ENCODE measurements around the gene ST3GAL4. TPM values are rescaled to one million over a fixed set of nuclear protein-coding genes. Genes with fewer than 3 reads are reported as not detected.

The ST3GAL4 gene
- total RNA-seq, 1 experiment from 2014 or later, result 13.1 TPM

DNA sequence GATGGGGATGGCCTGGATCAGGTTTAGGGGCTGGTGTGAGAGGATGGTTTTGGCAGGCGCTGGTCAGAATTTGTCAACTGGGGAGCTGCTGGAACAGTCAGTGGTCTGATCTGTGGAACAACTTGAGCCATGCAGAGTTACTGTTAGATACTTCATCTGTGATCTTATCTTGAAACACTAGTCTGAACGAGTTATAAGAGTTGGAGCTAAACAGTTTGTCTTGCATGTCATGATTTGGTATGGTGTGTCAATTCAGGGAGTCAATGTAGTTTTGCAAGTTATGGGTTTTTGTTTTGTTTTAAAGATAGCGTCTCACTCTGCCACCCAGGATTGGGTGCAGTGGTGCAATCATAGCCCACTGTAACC lies 54.1 kb downstream of the ST3GAL4 start:
- no peaks in the 10 kb centered on the region for H3K79me2 ChIP-seq (ENCODE audit: insufficient read depth, low read length)
- ChIA-PET RAD21 (ENCODE audit: low non-redundant PET in 1 of 2, low total read pairs in 2 of 2, uncharacterized antibody in 2 of 2, unreplicated experiment in 2 of 2) (no interaction called here), POLR2A (no interaction called here), CTCF (no interaction called here)
- TF ChIP-seq CBX3 (IDR thresholded peaks at IDR 0.05; ENCODE audit: low read depth) (no peak), EGR1 (IDR thresholded peaks at IDR 0.05; ENCODE audit: low read depth) (no peak)
- no peak overlapping the region for H2AFZ ChIP-seq (ENCODE audit: low read depth, low read length, poor library complexity, severe bottlenecking)
- H3K36me3 ChIP-seq (ENCODE audit: control insufficient read depth in 1 of 2, insufficient read depth in 2 of 2, low read length in 2 of 2), result no peaks in the 10 kb centered on the region; a peak in 1 of 4 replicates
- peaks cover 18 to 19% of the 10 kb centered on the region in 2 experiments for H3K4me1 ChIP-seq (ENCODE audit: control insufficient read depth in 1 of 2, insufficient read depth in 2 of 2, low read length in 2 of 2)
- intact Hi-C loops (cut with micrococcal nuclease), result no loop called here
- no peaks in the 10 kb centered on the region for H3K27me3 ChIP-seq (ENCODE audit: insufficient read depth, low read length)
- H3K27ac ChIP-seq (ENCODE audit: low read depth, low read length), result no peak overlapping the region
- no peaks in the 10 kb centered on the region for H4K20me1 ChIP-seq (ENCODE audit: insufficient read depth)
- no peak overlapping the region for H3K9ac ChIP-seq (ENCODE audit: low read length)
- H3K9me3 ChIP-seq (ENCODE audit: control insufficient read depth in 1 of 2, insufficient read depth in 1 of 2, low read depth in 1 of 2, low read length in 2 of 2), result no peaks in the 10 kb centered on the region
- no peak overlapping the region for H3K4me3 ChIP-seq (replicated peaks in 1 of 2; ENCODE audit: low read depth in 1 of 2, low read length in 2 of 2)
- H3K9me2 ChIP-seq (ENCODE audit: insufficient read depth), result no peaks in the 10 kb centered on the region
- ATAC-seq (no peak), DNase-seq (ENCODE audit: low read depth, low spot score) (no peak)
- BruUV-seq (replicated peaks), result no TSS peak
- H3K4me2 ChIP-seq (ENCODE audit: low read length), result no peak overlapping the region

DNA sequence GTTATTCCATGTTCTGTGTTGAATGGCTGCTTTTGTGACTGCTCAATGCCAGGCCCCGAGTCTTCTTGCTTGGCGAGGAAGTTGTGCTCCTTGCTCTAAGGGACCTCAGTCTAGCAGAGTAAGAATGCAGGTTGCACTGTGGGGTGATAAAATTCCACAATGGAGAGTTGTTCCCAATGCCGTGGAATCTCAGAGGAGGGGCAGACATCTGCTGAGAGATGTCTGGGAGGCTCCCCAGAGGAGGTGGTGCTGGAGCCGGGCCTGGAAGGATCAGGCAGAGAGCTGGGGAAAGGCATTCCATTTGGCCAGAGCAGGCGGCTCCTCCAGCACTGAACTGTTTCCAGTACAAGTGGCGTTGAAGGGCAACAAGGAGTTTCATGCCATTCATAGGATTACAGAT lies 55.2 kb downstream of the ST3GAL4 start:
- H2AFZ ChIP-seq (ENCODE audit: low read depth, low read length, poor library complexity, severe bottlenecking), result no peak overlapping the region
- no peaks in the 10 kb centered on the region for H3K9me2 ChIP-seq (ENCODE audit: insufficient read depth)
- intact Hi-C loops (cut with micrococcal nuclease), result no loop called here
- ChIA-PET RAD21 (ENCODE audit: low non-redundant PET in 1 of 2, low total read pairs in 2 of 2, uncharacterized antibody in 2 of 2, unreplicated experiment in 2 of 2) (no interaction called here), POLR2A (no interaction called here), CTCF (no interaction called here)
- no peak for ATAC-seq
- H3K9ac ChIP-seq (ENCODE audit: low read length), result no peak overlapping the region
- H3K27me3 ChIP-seq (ENCODE audit: insufficient read depth, low read length), result no peaks in the 10 kb centered on the region
- no peak overlapping the region for H3K27ac ChIP-seq (ENCODE audit: low read depth, low read length)
- H4K20me1 ChIP-seq (ENCODE audit: insufficient read depth), result no peaks in the 10 kb centered on the region
- H3K36me3 ChIP-seq (ENCODE audit: control insufficient read depth in 1 of 2, insufficient read depth in 2 of 2, low read length in 2 of 2), result no peaks in the 10 kb centered on the region; a peak in 1 of 4 replicates
- H3K4me1 ChIP-seq (ENCODE audit: control insufficient read depth in 1 of 2, insufficient read depth in 2 of 2, low read length in 2 of 2), result peaks cover 8 to 9% of the 10 kb centered on the region in 2 experiments
- BruUV-seq (replicated peaks), result no TSS peak
- no peaks in the 10 kb centered on the region for H3K79me2 ChIP-seq (ENCODE audit: insufficient read depth, low read length)
- no peak overlapping the region for H3K4me2 ChIP-seq (ENCODE audit: low read length)
- DNase-seq (ENCODE audit: low read depth, low spot score), result no peak
- no peaks in the 10 kb centered on the region for H3K9me3 ChIP-seq (ENCODE audit: control insufficient read depth in 1 of 2, insufficient read depth in 1 of 2, low read depth in 1 of 2, low read length in 2 of 2)
- no peak overlapping the region for H3K4me3 ChIP-seq (replicated peaks in 1 of 2; ENCODE audit: low read depth in 1 of 2, low read length in 2 of 2)
- no peak for TF ChIP-seq ZNF274 (IDR thresholded peaks at IDR 0.05; ENCODE audit: low read depth, low read length)
- no peak for TF ChIP-seq POLR2A (IDR thresholded peaks at IDR 0.05; ENCODE audit: borderline replicate concordance, extremely low read depth, insufficient read depth, insufficient read length)
- TF ChIP-seq JUND (IDR thresholded peaks at IDR 0.05), result no peak
- TF ChIP-seq, protein P1, sequence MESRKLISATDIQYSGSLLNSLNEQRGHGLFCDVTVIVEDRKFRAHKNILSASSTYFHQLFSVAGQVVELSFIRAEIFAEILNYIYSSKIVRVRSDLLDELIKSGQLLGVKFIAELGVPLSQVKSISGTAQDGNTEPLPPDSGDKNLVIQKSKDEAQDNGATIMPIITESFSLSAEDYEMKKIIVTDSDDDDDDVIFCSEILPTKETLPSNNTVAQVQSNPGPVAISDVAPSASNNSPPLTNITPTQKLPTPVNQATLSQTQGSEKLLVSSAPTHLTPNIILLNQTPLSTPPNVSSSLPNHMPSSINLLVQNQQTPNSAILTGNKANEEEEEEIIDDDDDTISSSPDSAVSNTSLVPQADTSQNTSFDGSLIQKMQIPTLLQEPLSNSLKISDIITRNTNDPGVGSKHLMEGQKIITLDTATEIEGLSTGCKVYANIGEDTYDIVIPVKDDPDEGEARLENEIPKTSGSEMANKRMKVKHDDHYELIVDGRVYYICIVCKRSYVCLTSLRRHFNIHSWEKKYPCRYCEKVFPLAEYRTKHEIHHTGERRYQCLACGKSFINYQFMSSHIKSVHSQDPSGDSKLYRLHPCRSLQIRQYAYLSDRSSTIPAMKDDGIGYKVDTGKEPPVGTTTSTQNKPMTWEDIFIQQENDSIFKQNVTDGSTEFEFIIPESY (IDR thresholded peaks at IDR 0.05; ENCODE audit: extremely low read depth, insufficient replicate concordance, low read length), result no peak
- TF ChIP-seq, protein P2, sequence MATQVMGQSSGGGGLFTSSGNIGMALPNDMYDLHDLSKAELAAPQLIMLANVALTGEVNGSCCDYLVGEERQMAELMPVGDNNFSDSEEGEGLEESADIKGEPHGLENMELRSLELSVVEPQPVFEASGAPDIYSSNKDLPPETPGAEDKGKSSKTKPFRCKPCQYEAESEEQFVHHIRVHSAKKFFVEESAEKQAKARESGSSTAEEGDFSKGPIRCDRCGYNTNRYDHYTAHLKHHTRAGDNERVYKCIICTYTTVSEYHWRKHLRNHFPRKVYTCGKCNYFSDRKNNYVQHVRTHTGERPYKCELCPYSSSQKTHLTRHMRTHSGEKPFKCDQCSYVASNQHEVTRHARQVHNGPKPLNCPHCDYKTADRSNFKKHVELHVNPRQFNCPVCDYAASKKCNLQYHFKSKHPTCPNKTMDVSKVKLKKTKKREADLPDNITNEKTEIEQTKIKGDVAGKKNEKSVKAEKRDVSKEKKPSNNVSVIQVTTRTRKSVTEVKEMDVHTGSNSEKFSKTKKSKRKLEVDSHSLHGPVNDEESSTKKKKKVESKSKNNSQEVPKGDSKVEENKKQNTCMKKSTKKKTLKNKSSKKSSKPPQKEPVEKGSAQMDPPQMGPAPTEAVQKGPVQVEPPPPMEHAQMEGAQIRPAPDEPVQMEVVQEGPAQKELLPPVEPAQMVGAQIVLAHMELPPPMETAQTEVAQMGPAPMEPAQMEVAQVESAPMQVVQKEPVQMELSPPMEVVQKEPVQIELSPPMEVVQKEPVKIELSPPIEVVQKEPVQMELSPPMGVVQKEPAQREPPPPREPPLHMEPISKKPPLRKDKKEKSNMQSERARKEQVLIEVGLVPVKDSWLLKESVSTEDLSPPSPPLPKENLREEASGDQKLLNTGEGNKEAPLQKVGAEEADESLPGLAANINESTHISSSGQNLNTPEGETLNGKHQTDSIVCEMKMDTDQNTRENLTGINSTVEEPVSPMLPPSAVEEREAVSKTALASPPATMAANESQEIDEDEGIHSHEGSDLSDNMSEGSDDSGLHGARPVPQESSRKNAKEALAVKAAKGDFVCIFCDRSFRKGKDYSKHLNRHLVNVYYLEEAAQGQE (IDR thresholded peaks at IDR 0.05; ENCODE audit: low read depth), result no peak
- TF ChIP-seq CEBPB (IDR thresholded peaks at IDR 0.05; ENCODE audit: low read depth), result no peak
- no peak for TF ChIP-seq TCF7L2 (IDR thresholded peaks at IDR 0.05; ENCODE audit: borderline replicate concordance, extremely low read depth, insufficient read depth, insufficient read length)
- TF ChIP-seq, protein P3, sequence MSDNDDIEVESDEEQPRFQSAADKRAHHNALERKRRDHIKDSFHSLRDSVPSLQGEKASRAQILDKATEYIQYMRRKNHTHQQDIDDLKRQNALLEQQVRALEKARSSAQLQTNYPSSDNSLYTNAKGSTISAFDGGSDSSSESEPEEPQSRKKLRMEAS (IDR thresholded peaks at IDR 0.05), result no peak
- TF ChIP-seq SRF (IDR thresholded peaks at IDR 0.05; ENCODE audit: low read depth), result no peak
- TF ChIP-seq SIN3A (IDR thresholded peaks at IDR 0.05; ENCODE audit: low read depth), result no peak
- TF ChIP-seq, protein P4, sequence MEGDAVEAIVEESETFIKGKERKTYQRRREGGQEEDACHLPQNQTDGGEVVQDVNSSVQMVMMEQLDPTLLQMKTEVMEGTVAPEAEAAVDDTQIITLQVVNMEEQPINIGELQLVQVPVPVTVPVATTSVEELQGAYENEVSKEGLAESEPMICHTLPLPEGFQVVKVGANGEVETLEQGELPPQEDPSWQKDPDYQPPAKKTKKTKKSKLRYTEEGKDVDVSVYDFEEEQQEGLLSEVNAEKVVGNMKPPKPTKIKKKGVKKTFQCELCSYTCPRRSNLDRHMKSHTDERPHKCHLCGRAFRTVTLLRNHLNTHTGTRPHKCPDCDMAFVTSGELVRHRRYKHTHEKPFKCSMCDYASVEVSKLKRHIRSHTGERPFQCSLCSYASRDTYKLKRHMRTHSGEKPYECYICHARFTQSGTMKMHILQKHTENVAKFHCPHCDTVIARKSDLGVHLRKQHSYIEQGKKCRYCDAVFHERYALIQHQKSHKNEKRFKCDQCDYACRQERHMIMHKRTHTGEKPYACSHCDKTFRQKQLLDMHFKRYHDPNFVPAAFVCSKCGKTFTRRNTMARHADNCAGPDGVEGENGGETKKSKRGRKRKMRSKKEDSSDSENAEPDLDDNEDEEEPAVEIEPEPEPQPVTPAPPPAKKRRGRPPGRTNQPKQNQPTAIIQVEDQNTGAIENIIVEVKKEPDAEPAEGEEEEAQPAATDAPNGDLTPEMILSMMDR (IDR thresholded peaks at IDR 0.05 in 2 of 3, conservative IDR thresholded peaks at IDR 0.05 in 1 of 3; ENCODE audit: borderline replicate concordance in 1 of 3, insufficient read depth in 1 of 3, low read depth in 2 of 3, low read length in 2 of 3), result no peak
- no peak for TF ChIP-seq POLR2AphosphoS5 (IDR thresholded peaks at IDR 0.05; ENCODE audit: low read depth, low read length)

All from HCT116 (cell line).